ENCODE measurements around the gene PDE3B.
"Not testable (repeated sequence)": the region's sequence is repeated elsewhere in the genome, so short reads cannot be mapped to it uniquely, and the experiment has no call there.

Gene PDE3B

DNA sequence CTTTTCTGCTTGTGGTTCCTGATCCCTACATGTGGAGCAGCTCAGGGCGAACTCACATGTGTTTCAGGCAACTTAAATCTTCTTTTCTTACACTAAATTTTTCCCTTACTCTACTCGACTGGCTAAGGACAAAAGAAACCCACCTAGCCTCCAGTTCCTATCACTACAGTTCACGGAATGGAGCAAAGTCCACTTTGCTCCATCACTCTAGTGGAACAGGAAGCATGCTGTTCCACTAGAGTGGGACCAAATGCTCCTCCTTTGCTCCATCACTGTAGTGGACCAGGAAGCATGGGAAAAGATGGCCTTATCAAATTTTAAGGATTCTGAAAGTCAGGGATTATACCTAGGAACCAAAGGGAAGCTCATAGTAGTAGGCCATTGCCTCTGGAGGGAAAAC, 36.1 kb downstream of the PDE3B start:
- DNase-seq, result no peak

DNA sequence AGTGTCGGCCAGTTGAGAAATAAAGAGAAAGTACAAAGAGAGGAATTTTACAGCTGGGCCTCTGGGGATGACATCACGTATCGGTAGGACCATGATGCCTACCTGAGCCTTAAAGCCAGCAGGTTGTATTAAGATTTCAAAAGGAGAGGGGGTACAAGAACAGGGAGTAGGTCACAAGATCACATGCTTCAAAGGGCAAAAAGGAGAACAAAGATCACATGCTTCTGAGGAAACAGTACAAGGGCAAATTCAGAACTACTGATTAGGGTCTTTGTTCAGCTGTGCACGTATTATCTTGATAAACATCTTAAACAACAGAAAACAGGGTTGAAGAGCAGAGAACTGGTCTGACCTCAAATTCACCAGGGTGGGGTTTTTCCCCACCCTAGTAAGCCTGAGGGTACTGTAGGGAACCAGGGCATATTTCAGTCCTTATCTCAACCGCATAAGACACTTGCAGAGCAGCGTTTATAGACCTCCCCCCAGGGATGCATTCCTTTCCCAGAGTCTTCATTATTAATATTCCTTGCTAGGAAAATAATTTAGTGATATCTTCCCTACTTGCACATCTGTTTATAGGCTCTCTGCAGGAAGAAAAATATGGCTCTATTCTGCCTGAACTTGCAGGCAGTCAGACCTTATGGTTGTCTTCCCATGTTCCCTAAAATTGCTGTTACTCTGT, 40.8 kb downstream of the PDE3B start:
- DNase-seq, result not testable (repeated sequence)

DNA sequence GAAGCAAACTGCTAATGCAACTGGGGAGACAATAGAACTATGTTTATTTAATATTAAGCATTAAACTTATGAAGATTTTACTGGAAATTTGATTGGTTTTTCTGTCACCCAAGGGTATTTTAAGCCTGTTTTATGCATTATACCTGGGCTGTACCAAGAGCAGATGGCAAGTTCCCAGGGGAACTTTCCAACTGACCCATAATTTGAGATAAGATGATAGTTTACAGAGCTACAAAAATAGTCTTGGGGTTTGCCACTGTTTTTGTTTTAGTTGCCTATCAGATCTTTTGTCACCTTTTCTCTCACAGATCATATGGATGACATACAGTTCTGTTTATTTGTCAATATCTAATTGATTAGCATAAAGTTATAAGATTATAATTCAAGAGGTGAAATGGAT, 43.9 kb downstream of the PDE3B start:
- DNase-seq, result peak; percentile 38

DNA sequence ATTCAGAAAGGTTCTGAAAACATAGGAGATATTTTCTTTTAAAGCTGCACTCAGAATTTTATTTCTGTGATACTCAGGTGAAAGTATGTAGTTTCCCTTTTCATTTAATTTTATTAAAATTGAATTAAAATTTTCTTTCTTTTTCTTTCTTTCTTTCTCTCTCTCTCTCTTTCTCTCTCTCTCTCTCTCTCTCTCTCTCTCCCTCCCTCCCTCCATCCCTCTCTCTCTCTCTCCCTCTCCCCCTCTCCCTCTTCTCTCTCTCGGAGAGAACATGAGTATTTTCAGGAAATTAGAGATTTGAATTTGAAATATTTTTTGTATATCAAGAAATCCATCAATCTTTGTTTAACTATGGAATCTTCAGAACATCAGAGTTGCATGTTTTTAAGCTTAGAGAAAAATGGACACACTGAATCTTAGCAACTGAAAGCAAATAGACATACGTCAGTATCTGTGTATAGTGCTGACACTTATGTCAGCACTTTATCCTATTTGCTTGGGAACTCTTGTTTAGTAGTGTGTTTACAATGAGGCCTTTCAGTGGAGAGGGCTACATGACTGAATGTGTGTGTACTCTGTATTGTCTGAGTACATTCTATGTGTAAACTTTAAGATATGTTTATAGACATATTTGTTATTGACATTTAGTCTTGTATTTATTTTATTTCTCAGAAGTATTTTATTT, 44.5 kb downstream of the PDE3B start:
- no peak for DNase-seq

DNA sequence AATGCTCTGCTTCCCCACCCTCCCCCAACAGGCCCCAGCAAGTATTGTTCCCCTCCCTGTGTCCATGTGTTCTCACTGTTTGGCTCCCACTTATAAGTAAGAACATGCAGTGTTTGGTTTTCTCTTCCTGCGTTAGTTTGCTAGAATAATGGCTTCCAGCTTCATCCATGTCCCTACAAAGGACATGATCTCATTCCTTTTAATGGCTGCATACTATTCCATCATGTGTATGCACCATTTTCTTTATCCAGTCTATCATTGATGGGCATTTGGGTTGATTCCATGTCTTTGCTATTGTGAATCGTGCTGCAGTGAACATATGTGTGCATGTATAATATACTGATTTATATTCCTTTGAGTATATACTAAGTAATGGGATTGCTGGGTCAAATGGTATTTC, 52.1 kb downstream of the PDE3B start:
- not testable (repeated sequence) for DNase-seq

DNA sequence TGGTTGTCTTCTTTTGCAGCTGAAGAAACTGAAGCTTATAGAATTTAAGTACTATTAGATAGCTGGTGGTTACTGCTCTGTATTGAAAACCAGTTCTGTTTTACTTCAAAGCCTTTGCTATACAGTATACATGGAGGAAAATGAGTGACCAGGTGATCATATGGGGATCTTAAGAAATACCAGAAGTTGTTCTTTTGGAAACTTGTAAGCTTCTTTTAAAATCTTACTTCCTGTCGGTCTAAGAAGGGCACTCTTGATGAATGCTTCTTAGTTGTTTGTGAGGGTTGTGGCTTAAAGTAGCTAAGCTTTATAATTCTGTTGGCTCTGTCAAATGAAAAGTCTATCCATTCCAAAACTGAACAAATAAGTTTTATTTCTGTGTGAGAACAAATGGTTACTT, 55.2 kb downstream of the PDE3B start:
- no peak for DNase-seq

DNA sequence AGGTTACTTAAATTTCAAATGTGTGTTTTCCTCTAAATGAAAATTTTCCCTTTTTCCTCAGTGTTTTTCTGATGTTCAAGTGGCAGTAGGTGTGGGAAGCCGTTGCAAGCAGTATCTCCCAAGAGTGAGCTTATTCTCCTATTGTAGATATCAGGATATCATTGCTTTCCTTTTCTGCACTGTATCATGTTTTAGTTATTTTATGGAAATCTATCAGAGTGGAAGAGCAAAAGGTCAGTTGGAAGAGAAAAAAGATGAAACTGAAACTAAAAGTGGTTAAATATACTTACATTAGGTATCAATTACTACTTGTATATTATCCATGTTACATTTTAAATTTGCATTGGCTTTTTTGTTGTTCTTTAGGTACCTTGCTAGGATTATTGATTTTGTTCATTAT, 57.0 kb downstream of the PDE3B start:
- no peak for DNase-seq

DNA sequence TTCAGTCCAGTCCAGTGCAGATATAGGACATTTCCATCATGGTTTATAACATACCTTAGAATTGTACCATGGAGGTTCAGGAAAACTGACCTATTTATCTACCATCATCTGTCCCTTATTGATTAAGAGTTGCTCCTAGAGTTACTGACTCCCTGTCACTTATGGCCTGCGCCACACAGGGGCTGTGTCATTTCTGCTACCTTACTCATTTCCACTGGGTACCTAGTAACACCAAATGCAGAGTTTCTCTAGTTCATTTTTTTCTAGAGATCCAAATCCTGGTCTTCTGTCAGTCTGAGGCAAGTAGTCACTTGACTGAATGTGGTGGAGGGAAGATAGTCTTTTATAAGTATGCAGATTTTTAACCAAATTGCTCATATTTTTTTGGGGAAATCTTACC, 59.2 kb downstream of the PDE3B start:
- no peak for DNase-seq

DNA sequence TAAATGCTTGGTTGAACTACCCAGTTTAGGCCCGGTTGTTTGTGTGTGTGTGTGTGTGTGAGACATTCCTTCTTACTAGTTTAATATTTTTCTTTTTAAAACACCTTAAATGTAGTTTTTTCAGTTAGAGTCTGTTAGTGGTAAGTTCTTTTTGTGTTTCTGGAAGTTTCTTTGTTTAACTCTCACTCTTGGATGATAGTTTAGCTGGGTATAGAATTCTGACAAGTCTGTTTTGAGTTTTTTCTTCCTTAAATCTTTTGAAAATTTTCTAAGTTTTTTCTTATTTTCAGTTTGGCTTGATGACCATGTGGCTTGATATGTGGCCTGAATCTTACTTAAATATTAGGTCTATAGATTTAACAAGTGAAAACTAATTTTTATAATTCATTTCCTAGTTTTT, 60.1 kb downstream of the PDE3B start:
- DNase-seq, result no peak

DNA sequence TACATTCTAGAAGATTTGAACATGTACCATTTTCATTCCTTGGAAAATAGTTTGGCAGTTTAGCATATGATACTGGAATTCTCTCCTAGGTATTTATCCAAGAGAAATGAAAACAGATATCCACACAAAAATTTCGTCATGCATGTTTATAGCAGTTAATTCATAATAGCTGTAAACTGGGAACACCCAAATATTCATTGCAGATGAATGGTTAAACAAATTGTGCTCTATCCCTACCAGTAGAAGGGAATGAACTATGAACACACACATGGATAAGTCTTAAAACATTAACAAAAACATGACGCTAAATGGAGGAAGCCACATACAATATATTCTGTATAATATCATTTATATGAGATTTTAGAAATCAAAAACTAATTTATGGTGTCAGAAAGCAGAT, 61.5 kb downstream of the PDE3B start:
- no peak for DNase-seq

DNA sequence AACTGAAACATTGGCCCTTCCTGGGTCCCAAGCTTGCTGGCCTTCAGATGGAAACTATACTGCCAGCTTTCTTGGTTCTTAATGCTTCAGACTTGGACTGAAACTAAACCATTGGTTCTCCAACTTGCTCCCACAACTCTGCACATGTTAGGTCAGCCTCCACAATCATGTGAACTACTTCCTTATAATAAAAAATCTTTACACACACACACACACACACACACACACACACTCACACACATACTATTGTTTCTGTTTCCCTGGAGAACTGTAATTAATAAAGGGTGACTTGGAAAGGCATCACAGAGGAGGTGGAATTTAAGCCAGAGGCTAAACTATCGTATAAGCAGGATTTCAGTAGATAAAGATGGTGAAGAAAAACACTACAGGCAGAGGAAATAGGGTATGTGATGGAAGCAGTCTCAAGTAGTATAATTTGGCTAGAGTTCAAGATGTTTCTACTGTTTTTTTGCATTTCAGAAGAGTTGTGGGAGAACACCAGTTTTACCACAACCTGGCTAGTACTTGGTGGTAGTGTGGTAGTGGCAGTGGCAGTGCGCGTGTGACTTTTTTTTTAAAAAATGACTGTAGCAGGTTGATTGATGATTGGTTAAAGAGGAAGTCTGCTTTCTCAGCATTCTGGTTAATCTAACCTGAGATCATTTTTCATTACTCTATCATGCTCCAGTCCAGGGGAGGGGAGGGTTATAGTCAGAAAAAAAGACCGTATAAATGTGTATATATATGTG, 70.1 kb downstream of the PDE3B start:
- DNase-seq, result no peak

DNA sequence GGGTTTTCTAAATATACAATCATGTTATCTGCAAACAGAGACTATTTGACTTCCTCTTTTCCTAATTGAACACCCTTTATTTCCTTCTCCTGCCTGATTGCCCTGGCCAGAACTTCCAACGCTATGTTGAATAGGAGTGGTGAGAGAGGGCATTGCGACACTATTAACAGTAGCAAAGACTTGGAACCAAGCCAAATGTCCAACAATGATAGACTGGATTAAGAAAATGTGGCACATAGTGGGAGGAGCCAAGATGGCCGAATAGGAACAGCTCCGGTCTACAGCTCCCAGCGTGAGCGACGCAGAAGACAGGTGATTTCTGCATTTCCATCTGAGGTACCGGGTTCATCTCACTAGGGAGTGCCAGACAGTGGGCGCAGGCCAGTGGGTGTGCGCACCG, 72.1 kb downstream of the PDE3B start:
- DNase-seq, result peak; percentile 46

DNA sequence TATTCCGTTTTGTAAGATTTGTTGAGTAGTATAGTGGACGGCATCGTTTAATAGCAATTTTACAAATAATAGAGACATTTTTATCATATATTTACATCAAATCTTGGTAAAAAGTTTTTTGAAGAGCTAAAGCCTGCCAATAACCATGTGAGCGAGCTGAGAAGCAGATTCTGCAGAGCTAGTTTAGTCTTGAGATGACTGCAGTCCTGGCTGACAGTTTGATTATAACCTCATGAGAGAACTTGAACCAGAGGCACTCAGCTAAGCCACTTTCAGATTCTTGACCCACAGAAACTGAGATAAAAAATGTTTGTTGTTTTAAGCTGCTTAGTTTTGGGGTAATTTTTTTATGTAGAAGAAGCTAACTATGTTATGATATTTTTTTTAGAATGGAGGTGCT, 78.9 kb downstream of the PDE3B start:
- DNase-seq, result no peak

DNA sequence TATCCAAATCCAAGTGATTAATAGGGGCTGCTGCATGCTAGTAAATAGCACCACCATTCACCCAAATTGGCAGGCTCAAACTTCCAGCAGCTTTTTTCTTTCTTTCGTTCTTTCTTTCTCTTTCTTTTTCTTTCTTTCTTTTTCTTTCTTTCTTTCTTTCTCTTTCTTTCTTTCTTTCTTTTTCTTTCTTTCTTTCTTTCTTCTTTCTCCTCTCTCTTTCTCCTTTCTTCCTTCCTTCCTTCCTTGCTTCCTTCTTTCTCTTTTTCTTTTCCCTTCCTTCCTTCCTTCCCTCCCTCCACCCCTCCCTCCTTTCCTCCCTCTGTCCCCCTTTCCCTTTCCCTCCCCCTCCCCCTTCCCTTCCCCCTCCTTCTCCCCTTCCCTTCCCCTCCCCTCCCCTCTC, 81.5 kb downstream of the PDE3B start:
- DNase-seq, result no peak

DNA sequence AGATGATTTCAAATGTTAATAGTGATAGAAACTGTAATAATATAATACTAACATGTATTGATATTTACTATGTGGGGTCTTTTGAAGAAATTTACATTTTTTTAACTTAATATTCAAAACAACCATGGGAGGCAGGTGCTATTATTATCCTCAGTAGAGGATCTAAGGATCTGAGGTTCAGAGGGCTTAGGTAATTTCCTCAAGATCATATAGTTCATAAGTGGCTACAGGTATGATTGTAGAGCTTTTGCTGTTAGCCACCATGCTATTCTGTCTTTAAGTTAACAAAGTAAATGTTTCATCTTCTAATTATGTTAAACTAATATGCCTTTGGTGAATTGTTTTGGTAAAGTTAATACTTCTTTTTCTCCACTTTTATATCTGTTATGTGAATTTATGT, 83.6 kb downstream of the PDE3B start:
- DNase-seq, result no peak

DNA sequence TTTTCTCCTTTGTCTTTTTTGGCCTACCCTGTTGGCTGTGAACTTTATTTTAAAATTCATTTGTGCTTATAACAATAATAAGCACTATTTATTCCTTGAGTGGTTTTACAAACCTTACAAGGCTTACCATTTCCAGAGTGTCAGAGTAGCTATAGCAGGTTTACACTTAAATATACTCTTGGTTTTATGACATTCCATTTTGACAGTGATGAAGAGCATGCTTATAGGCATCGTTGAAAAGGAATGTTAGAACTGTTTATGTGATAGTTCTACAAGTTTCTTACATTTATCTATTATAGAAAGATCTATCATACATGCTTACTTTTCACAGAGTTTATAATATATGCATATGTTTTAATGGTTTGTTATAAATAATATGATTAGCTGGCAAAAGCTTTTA, 84.1 kb downstream of the PDE3B start:
- DNase-seq, result no peak

DNA sequence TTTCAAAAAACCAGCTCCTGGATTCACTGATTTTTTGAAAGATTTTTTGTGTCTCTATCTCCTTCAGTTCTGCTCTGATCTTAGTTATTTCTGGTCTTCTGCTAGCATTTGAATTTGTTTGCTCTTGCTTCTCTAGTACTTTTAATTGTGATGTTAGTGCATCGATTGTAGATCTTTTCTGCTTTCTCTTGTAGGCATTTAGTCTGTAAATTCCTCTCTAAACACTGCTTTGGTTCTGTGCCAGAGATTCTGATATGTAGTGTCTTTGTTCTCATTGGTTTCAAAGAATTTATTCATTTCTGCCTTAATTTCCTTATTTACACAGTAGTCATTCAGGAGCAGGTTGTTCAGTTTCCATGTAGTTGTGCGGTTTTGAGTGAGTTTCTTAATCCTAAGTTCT, 96.9 kb downstream of the PDE3B start:
- DNase-seq, result not testable (repeated sequence)

DNA sequence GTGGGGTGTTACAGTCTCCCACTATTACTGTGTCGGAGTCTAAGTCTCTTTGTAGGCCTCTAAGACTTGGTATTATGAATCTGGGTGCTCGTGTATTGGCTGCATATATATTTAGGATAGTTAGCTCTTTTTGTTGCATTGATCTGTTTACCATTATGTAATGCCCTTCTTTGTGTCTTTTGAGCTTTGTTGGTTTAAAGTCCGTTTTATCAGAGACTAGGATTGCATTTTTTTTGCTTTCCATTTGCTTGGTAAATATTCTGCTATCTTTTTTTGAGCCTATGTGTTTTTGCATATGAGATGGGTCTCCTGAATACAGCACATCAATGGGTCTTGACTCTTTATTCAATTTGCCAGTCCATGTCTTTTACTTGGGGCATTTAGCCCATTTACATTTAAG, 97.6 kb downstream of the PDE3B start:
- no peak for DNase-seq

DNA sequence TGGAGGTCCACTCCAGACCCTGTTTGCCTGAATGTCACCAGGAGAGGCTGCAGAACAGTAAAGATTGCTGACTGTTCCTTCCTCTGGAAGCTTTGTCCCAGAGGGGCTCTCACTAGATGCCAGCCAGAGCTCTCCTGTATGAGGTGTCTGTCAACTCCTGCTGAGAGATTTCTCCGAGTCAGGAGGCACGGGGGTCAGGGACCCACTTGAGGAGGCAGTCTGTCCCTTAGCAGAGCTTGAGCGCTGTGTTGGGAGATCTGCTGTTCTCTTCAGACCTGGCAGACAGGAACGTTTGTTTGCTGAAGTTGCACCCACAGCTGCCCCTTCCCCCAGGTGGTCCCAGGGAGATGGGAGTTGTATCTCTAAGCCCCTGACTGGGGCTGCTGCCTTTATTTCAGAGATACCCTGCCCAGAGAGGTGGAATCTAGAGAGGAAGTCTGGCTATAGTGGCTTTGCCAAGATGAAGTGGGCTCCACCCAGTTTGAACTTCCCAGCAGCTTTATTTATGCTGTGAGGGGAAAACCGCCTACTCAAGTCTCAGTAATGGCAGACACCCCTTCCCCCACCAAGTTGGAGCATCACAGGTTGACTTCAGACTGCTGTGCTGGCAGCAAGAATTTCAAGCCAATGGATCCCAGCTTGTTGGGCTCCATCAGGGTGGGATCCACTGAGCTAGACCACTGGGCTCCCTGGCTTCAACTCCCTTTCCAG, 99.4 kb downstream of the PDE3B start:
- no peak for DNase-seq

DNA sequence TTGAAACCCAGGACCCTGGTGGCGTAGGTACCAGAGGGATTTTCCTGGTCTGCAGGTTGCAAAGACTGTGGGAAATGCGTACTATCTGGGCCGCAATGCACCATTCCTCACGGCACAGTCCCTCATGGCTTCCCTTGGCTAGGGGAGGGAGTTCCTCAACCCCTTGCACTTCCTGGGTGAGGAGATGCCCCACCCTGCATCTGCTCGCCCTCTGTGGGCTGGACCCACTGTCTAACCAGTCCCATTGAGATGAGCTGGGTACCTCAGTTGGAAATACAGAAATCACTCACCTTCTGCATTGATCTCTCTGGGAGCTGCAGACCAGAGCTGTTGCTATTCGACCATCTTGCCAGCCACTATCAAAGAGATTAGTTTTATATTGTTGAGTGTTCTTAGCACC, 100.1 kb downstream of the PDE3B start:
- DNase-seq, result not testable (repeated sequence)

DNA sequence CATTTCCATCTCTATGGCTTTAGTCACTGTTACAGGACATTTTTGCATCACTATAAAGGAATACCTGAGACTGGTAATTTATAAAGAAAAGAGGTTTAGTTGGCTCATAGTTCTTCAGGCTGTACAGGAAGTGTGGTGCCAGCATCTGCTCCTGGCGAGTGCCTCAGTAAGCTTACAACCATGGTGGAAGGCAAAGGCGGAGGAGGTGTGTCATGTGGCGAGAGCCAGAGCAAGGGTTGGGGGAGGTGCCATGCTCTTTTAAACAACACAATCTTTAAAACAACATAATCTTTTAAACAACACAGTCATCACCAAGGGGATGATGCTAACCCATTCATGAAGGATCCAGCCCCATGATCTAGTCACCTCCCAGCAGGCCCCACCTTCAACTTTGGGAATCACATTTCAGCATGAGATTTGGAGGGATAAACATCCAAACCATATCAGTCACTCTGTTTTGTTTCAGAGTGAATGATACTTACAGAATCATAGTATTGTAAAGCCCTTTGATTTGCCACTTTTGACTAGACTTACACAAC, 103.3 kb downstream of the PDE3B start:
- no peak for DNase-seq

DNA sequence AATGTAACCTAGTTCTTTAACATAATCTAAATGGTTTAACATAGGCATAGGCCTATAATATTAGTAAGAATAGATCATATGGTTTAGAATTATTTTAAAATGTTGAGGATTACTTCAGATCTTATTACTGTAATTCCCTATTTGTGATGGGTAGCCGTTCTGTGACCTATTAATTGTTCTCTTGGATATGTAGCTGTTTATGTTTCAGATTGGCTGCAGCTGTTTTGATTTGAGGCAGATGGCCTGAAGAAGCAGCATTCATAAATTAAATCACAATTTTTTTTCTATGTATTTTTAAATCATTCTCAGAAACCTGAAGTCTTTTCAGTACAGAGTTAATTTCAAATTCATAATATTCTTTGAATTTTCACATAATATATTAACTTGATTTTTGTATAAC, 104.5 kb downstream of the PDE3B start:
- no peak for DNase-seq

DNA sequence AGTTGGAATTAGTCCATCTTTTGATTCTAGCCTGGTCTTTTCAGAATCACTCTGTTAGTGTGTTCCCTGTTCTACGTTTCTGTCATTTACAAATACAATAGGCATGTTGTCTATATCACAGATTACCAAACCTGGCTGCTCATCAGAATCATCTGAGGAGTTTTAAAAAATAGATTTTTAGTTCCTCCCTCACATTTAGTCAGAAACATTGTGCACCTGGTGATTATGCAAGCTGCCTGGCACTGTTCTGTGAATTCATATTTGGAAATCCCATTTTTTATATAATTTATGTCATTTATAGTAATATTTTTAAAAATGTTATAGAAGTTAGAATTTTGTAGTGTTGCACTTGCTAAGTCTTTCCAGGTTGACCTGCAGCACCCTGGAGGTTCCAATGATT, 107.3 kb downstream of the PDE3B start:
- no peak for DNase-seq
